HG03039 (cell line): ENCODE data around the gene PRR16.
"Not testable (repeated sequence)": the region's sequence is repeated elsewhere in the genome, so short reads cannot be mapped to it uniquely, and the experiment has no call there.

ENCODE experiments used
- ATAC-seq: cut with Tn5 transposase; IDR thresholded peaks from one replicate; pipeline ENCODE4 v1.9.1; 2021; ENCODE audit warnings: mild to moderate bottlenecking, moderate library complexity; ENCODE audit not compliant: unreplicated experiment

The PRR16 gene

GRCh38 chr5:120463991-120464626, at the start of gene PRR16:
Gene PRR16, plus strand, starts transcription at chr5:120464300.
- peak; percentile 63 for ATAC-seq

GRCh38 chr5:120415985-120416384, 48.1 kb upstream of the PRR16 start:
- no peak for ATAC-seq

- no peak for ATAC-seq
Observed at GRCh38 chr5:120419127-120419526, 45.0 kb upstream of the PRR16 start.

- not testable (repeated sequence) for ATAC-seq
Observed at GRCh38 chr5:120426633-120427275, 37.3 kb upstream of the PRR16 start.

GRCh38 chr5:120430572-120430971, 33.5 kb upstream of the PRR16 start:
- no peak for ATAC-seq

GRCh38 chr5:120432861-120433260, 31.2 kb upstream of the PRR16 start:
- no peak for ATAC-seq

GRCh38 chr5:120435129-120435528, 29.0 kb upstream of the PRR16 start:
- ATAC-seq, result no peak

- ATAC-seq, result no peak
Observed at GRCh38 chr5:120436996-120437395, 27.1 kb upstream of the PRR16 start.

GRCh38 chr5:120442694-120443093, 21.4 kb upstream of the PRR16 start:
- ATAC-seq, result no peak

GRCh38 chr5:120443607-120444006, 20.5 kb upstream of the PRR16 start:
- no peak for ATAC-seq

- ATAC-seq, result no peak
Observed at GRCh38 chr5:120446068-120446492, 18.0 kb upstream of the PRR16 start.

- no peak for ATAC-seq
Observed at GRCh38 chr5:120446901-120447300, 17.2 kb upstream of the PRR16 start.

- ATAC-seq, result no peak
Observed at GRCh38 chr5:120447706-120448239, 16.3 kb upstream of the PRR16 start.

- ATAC-seq, result no peak
Observed at GRCh38 chr5:120449501-120449900, 14.6 kb upstream of the PRR16 start.

- no peak for ATAC-seq
Observed at GRCh38 chr5:120450910-120451309, 13.2 kb upstream of the PRR16 start.

- no peak for ATAC-seq
Observed at GRCh38 chr5:120451445-120451844, 12.7 kb upstream of the PRR16 start.

GRCh38 chr5:120452471-120452870, 11.6 kb upstream of the PRR16 start:
- ATAC-seq, result no peak

GRCh38 chr5:120454094-120454798, 9.9 kb upstream of the PRR16 start:
- no peak for ATAC-seq

- no peak for ATAC-seq
Observed at GRCh38 chr5:120456006-120456405, 8.1 kb upstream of the PRR16 start.

GRCh38 chr5:120457839-120458507, 6.1 kb upstream of the PRR16 start:
- peak; percentile 89 for ATAC-seq

GRCh38 chr5:120458508-120458847, 5.6 kb upstream of the PRR16 start:
- not testable (repeated sequence) for ATAC-seq
